GM23338 (cell line): Measurements from ENCODE around the gene NFKB2. TPM values are rescaled to one million over a fixed set of nuclear protein-coding genes. Genes with fewer than 3 reads are reported as not detected.

Experiments
- ATAC-seq: fragments of 200-7000 bp; cut with Tn5 transposase; 3 replicates; pipeline ENCODE4 v1.9.1; 2020
- DNase-seq: peaks from one replicate; pipeline ENCODE4 v3.0.0-alpha.2; 2015; ENCODE audit warnings: low spot score
- H2AFZ ChIP-seq: fragments of 200-600 bp; sonication (generic); 2 replicates; pipeline ENCODE4 v1.8.0; 2016; ENCODE audit warnings: antibody characterized with exemption, mild to moderate bottlenecking, moderate library complexity
- H3F3A ChIP-seq: fragments of 200-600 bp; sonication (generic); replicated peaks from 2 replicates; pipeline ENCODE4 v1.8.0; 2017; ENCODE audit warnings: antibody characterized with exemption, mixed run types, low read depth
- H3K27ac ChIP-seq: fragments of 200-600 bp; sonication (generic); 2 replicates; pipeline ENCODE4 v1.6.1; 2016; ENCODE audit warnings: low read depth
- H3K27me3 ChIP-seq: fragments of 200-600 bp; sonication (generic); 2 replicates; pipeline ENCODE4 v1.8.0; 2016; ENCODE audit warnings: mild to moderate bottlenecking, mixed run types, moderate library complexity; ENCODE audit not compliant: insufficient read depth
- H3K36me3 ChIP-seq: fragments of 200-600 bp; sonication (generic); 2 replicates; pipeline ENCODE4 v1.8.0; 2016; ENCODE audit warnings: mild to moderate bottlenecking; ENCODE audit not compliant: insufficient read depth
- H3K4me1 ChIP-seq: fragments of 200-600 bp; sonication (generic); 2 replicates; pipeline ENCODE4 v1.8.0; 2016; ENCODE audit warnings: mild to moderate bottlenecking, moderate library complexity; ENCODE audit not compliant: insufficient read depth
- H3K4me2 ChIP-seq: fragments of 200-600 bp; sonication (generic); 2 replicates; pipeline ENCODE4 v1.7.1; 2017; ENCODE audit warnings: mixed run types
- H3K4me3 ChIP-seq: fragments of 200-600 bp; sonication (generic); 2 replicates; pipeline ENCODE4 v1.6.1; 2016; ENCODE audit warnings: mixed run types
- H3K79me2 ChIP-seq: fragments of 200-600 bp; sonication (generic); replicated peaks from 2 replicates; pipeline ENCODE4 v1.8.0; 2017; ENCODE audit warnings: mild to moderate bottlenecking; ENCODE audit not compliant: insufficient read depth
- H3K9me2 ChIP-seq: fragments of 200-600 bp; sonication (generic); 2 replicates; pipeline ENCODE4 v1.8.0; 2017; ENCODE audit not compliant: insufficient read depth
- H4K20me1 ChIP-seq: fragments of 200-600 bp; sonication (generic); replicated peaks from 2 replicates; pipeline ENCODE4 v1.8.0; 2017; ENCODE audit warnings: mild to moderate bottlenecking; ENCODE audit not compliant: insufficient read depth
- H3K27ac Mint-ChIP-seq: 2 replicates; pipeline ENCODE4 v1.8.0; 2020; ENCODE audit warnings: inconsistent platforms, mild to moderate bottlenecking, moderate library complexity, mixed read lengths
- H3K27me3 Mint-ChIP-seq: 3 replicates; pipeline ENCODE4 v1.8.0; 2022; ENCODE audit warnings: low read depth, mild to moderate bottlenecking, moderate library complexity, mixed read lengths, inconsistent platforms; ENCODE audit not compliant: insufficient read depth, poor library complexity
- H3K36me3 Mint-ChIP-seq: 3 replicates; pipeline ENCODE4 v1.8.0; 2021; ENCODE audit warnings: low read depth, mild to moderate bottlenecking, inconsistent platforms, moderate library complexity, mixed read lengths
- H3K4me1 Mint-ChIP-seq: 3 replicates; pipeline ENCODE4 v1.8.0; 2020; ENCODE audit warnings: mild to moderate bottlenecking, inconsistent platforms, mixed read lengths
- H3K4me3 Mint-ChIP-seq: 3 replicates; pipeline ENCODE4 v1.8.0; 2021; ENCODE audit warnings: moderate library complexity, mild to moderate bottlenecking, inconsistent platforms, mixed read lengths
- H3K9me3 Mint-ChIP-seq: 3 replicates; pipeline ENCODE4 v1.8.0; 2020; ENCODE audit warnings: moderate library complexity, mild to moderate bottlenecking, inconsistent platforms, mixed read lengths
- JUNB ChIP-seq: IDR thresholded peaks from one replicate; pipeline ENCODE4 v1.6.1; 2016; ENCODE audit warnings: antibody characterized with exemption; ENCODE audit not compliant: unreplicated experiment
- NANOG ChIP-seq: IDR thresholded peaks from 2 replicates; pipeline ENCODE4 v1.6.1; 2016; ENCODE audit warnings: antibody characterized with exemption, borderline replicate concordance
- ZNF331 ChIP-seq: fragments of 250-450 bp; sonication (Bioruptor Pico); IDR thresholded peaks from 2 replicates; pipeline ENCODE4 v1.5.0; 2020; ENCODE audit warnings: low read depth, mild to moderate bottlenecking, moderate library complexity
- polyA plus RNA-seq: library from polyadenylated mRNA; unstranded; fragments of >200 nt; fragmentation: Nextera tagmentation; extraction: Ambion mirVana; gene quantifications from 2 replicates; pipeline ENCODE4 v1.2.1, GENCODE V29; 2016
- total RNA-seq: library from RNA; depleted of rRNA; stranded (reverse); fragments of >200 nt; shearing (Covaris generic); gene quantifications from 2 replicates; pipeline ENCODE4 v1.2.3, GENCODE V29; 2014
- TF ChIP-seq, protein P1 (sequence below): fragments of 250-450 bp; sonication (Bioruptor Pico); IDR thresholded peaks from 2 replicates; pipeline ENCODE4 v1.5.0; 2020; ENCODE audit warnings: mild to moderate bottlenecking, moderate library complexity
- TF ChIP-seq, protein P2 (sequence below), 2 experiments: fragments of 200-600 bp in 1 of 2; sonication (generic) in 1 of 2; conservative IDR thresholded peaks; 2 replicates each; pipeline versions ENCODE4 v1.5.1 to v1.6.1; 2016 to 2017; ENCODE audit warnings: antibody characterized with exemption in 2 of 2, low read depth in 2 of 2, mild to moderate bottlenecking in 2 of 2, moderate library complexity in 1 of 2

NFKB2 gene
- total and polyA plus RNA-seq, 2 experiments from 2014 or later, result 6.8 to 29.4 TPM

DNA sequence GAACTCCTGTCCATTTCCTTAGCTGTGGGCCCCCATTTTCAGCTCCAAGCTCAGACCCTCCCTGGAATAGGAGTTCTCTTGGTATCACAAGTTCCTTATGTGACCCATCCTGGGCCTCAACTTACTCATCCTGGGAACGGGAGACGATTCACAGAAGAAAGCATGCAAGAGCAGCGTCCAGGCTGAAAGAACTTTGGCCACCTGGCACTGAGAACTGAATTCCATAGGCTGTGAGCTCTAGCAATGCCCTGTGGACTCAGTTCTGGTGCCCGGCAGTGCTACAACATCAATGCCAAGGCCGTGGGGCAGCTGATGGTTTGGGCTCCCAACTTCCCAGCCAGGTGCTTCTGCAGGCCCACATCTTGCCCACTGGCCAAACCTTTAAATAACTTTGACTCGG, 40.8 kb downstream of the NFKB2 start (continued):
- TF ChIP-seq, protein P1, sequence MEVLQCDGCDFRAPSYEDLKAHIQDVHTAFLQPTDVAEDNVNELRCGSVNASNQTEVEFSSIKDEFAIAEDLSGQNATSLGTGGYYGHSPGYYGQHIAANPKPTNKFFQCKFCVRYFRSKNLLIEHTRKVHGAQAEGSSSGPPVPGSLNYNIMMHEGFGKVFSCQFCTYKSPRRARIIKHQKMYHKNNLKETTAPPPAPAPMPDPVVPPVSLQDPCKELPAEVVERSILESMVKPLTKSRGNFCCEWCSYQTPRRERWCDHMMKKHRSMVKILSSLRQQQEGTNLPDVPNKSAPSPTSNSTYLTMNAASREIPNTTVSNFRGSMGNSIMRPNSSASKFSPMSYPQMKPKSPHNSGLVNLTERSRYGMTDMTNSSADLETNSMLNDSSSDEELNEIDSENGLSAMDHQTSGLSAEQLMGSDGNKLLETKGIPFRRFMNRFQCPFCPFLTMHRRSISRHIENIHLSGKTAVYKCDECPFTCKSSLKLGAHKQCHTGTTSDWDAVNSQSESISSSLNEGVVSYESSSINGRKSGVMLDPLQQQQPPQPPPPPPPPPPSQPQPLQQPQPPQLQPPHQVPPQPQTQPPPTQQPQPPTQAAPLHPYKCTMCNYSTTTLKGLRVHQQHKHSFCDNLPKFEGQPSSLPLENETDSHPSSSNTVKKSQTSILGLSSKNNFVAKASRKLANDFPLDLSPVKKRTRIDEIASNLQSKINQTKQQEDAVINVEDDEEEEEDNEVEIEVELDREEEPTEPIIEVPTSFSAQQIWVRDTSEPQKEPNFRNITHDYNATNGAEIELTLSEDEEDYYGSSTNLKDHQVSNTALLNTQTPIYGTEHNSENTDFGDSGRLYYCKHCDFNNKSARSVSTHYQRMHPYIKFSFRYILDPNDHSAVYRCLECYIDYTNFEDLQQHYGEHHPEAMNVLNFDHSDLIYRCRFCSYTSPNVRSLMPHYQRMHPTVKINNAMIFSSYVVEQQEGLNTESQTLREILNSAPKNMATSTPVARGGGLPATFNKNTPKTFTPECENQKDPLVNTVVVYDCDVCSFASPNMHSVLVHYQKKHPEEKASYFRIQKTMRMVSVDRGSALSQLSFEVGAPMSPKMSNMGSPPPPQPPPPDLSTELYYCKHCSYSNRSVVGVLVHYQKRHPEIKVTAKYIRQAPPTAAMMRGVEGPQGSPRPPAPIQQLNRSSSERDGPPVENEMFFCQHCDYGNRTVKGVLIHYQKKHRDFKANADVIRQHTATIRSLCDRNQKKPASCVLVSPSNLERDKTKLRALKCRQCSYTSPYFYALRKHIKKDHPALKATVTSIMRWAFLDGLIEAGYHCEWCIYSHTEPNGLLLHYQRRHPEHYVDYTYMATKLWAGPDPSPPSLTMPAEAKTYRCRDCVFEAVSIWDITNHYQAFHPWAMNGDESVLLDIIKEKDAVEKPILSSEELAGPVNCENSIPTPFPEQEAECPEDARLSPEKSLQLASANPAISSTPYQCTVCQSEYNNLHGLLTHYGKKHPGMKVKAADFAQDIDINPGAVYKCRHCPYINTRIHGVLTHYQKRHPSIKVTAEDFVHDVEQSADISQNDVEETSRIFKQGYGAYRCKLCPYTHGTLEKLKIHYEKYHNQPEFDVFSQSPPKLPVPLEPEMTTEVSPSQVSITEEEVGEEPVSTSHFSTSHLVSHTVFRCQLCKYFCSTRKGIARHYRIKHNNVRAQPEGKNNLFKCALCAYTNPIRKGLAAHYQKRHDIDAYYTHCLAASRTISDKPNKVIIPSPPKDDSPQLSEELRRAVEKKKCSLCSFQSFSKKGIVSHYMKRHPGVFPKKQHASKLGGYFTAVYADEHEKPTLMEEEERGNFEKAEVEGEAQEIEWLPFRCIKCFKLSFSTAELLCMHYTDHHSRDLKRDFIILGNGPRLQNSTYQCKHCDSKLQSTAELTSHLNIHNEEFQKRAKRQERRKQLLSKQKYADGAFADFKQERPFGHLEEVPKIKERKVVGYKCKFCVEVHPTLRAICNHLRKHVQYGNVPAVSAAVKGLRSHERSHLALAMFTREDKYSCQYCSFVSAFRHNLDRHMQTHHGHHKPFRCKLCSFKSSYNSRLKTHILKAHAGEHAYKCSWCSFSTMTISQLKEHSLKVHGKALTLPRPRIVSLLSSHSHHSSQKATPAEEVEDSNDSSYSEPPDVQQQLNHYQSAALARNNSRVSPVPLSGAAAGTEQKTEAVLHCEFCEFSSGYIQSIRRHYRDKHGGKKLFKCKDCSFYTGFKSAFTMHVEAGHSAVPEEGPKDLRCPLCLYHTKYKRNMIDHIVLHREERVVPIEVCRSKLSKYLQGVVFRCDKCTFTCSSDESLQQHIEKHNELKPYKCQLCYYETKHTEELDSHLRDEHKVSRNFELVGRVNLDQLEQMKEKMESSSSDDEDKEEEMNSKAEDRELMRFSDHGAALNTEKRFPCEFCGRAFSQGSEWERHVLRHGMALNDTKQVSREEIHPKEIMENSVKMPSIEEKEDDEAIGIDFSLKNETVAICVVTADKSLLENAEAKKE, result no peak

DNA sequence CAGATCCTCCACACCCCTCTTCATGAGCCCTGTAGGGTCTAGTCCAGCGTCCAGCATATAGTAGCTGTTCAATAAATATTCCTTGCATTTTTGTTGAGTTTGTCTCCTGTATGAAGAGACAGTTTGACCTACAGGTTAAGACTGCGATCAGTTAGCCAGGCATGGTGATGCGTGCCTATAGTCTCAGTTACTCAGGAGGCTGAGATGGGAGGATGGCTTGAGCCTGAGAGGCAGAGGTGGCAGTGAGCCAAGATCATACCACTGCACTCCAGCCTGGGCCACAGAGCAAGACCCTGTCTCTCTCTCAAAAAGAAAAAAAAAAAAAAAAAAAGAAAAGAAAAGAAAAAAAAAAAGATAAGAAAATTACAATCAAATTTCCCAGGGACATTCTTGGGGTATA, 42.0 kb downstream of the NFKB2 start:
- H3K27ac Mint-ChIP-seq, result no peak overlapping the region
- peaks cover 21% of the 10 kb centered on the region for H3K4me1 Mint-ChIP-seq
- DNase-seq, result no peak
- peaks cover 47% of the 10 kb centered on the region for H3K27me3 Mint-ChIP-seq
- Histone ChIP-seq H4K20me1 (no peaks in the 10 kb centered on the region; the same call in 1 of the 2 replicates), H3K27me3 (peaks cover 56% of the 10 kb centered on the region), H3K36me3 (no peaks in the 10 kb centered on the region), H3K27ac (no peak overlapping the region), H3F3A (no peaks in the 10 kb centered on the region), H2AFZ (no peak overlapping the region), H3K9me2 (no peaks in the 10 kb centered on the region), H3K79me2 (no peaks in the 10 kb centered on the region), H3K4me3 (no peak overlapping the region), H3K4me2 (no peak overlapping the region), H3K4me1 (peaks cover 16% of the 10 kb centered on the region; the same call in 1 of the 2 replicates)
- H3K36me3 Mint-ChIP-seq, result no peaks in the 10 kb centered on the region; the same call in 2 of the 3 replicates
- no peak overlapping the region for H3K4me3 Mint-ChIP-seq
- H3K9me3 Mint-ChIP-seq, result no peaks in the 10 kb centered on the region
- no peak for ATAC-seq
- TF ChIP-seq, protein P2, sequence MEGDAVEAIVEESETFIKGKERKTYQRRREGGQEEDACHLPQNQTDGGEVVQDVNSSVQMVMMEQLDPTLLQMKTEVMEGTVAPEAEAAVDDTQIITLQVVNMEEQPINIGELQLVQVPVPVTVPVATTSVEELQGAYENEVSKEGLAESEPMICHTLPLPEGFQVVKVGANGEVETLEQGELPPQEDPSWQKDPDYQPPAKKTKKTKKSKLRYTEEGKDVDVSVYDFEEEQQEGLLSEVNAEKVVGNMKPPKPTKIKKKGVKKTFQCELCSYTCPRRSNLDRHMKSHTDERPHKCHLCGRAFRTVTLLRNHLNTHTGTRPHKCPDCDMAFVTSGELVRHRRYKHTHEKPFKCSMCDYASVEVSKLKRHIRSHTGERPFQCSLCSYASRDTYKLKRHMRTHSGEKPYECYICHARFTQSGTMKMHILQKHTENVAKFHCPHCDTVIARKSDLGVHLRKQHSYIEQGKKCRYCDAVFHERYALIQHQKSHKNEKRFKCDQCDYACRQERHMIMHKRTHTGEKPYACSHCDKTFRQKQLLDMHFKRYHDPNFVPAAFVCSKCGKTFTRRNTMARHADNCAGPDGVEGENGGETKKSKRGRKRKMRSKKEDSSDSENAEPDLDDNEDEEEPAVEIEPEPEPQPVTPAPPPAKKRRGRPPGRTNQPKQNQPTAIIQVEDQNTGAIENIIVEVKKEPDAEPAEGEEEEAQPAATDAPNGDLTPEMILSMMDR (conservative IDR thresholded peaks at IDR 0.05; ENCODE audit: low read depth in 2 of 2), result no peak
- TF ChIP-seq ZNF331 (CRISPR knock-in tag) (no peak), NANOG (no peak), JUNB (no peak)
- TF ChIP-seq, protein P1, result no peak
